ENCODE data around the gene IFI35. TPM values are rescaled to one million over a fixed set of nuclear protein-coding genes. Genes with fewer than 3 reads are reported as not detected.
"Not testable (repeated sequence)": the region's sequence is repeated elsewhere in the genome, so short reads cannot be mapped to it uniquely, and the experiment has no call there.

Gene IFI35
- total and polyA plus RNA-seq, 9 donors, result 13.0 to 39.7 (median 29.7) TPM

GRCh38 chr17:43043307-43043706 is 36.7 kb downstream of the IFI35 start:
- Histone ChIP-seq H3K4me1 (ENCODE audit: insufficient read depth) (no peaks in the 10 kb centered on the region), H3K27ac (no peak overlapping the region), H3K36me3 (no peaks in the 10 kb centered on the region), H3K27me3 (no peaks in the 10 kb centered on the region), H3K4me3 (no peak overlapping the region), H3K9me3 (no peaks in the 10 kb centered on the region)
- no peak for TF ChIP-seq EP300 (IDR thresholded peaks at IDR 0.05)
- no peak for TF ChIP-seq CTCF (IDR thresholded peaks at IDR 0.05)
- TF ChIP-seq POLR2A (IDR thresholded peaks at IDR 0.05), result no peak
- intact Hi-C loops (cut with DNase I), result no loop called here
- no peak for DNase-seq

GRCh38 chr17:43044024-43044423 is 37.4 kb downstream of the IFI35 start:
- Histone ChIP-seq H3K27ac (no peak overlapping the region), H3K9me3 (no peaks in the 10 kb centered on the region), H3K4me3 (no peak overlapping the region), H3K36me3 (no peaks in the 10 kb centered on the region), H3K27me3 (no peaks in the 10 kb centered on the region), H3K4me1 (ENCODE audit: insufficient read depth) (no peaks in the 10 kb centered on the region)
- WGBS, 3 donors, result 94 to 95% (median 94%) methylated on average over 4 of the region's 4 CpGs
- DNase-seq, result no peak
- TF ChIP-seq EP300 (IDR thresholded peaks at IDR 0.05) (no peak), POLR2A (IDR thresholded peaks at IDR 0.05) (no peak), CTCF (IDR thresholded peaks at IDR 0.05) (no peak)
- intact Hi-C loops (cut with DNase I), result no loop called here

- intact Hi-C loops (cut with DNase I), result no loop called here
- H3K27ac ChIP-seq, result no peak overlapping the region
- DNase-seq, result no peak
- no peaks in the 10 kb centered on the region for H3K9me3 ChIP-seq
- H3K4me3 ChIP-seq, result no peak overlapping the region
- WGBS, 3 donors, result 97 to 100% (median 98%) methylated on average over 1 of the region's 1 CpG
- no peaks in the 10 kb centered on the region for H3K4me1 ChIP-seq (ENCODE audit: insufficient read depth)
- H3K36me3 ChIP-seq, result no peaks in the 10 kb centered on the region
- no peaks in the 10 kb centered on the region for H3K27me3 ChIP-seq
- no peak for TF ChIP-seq EP300 (IDR thresholded peaks at IDR 0.05)
- TF ChIP-seq POLR2A (IDR thresholded peaks at IDR 0.05), result no peak
- no peak for TF ChIP-seq CTCF (IDR thresholded peaks at IDR 0.05)
These were observed 45.4 kb downstream of the IFI35 start for GRCh38 chr17:43051969-43052368.

- 96 to 98% (median 97%) methylated on average over 7 of the region's 7 CpGs for WGBS, 3 donors
- DNase-seq; H3K4me1 ChIP-seq (ENCODE audit: insufficient read depth); H3K27me3 ChIP-seq; intact Hi-C loops (cut with DNase I); H3K27ac ChIP-seq; H3K36me3 ChIP-seq; H3K4me3 ChIP-seq; H3K9me3 ChIP-seq: not testable (repeated sequence)
These were observed 46.4 kb downstream of the IFI35 start for GRCh38 chr17:43053008-43053407.

GRCh38 chr17:43056051-43056450 is 49.5 kb downstream of the IFI35 start:
- Histone ChIP-seq H3K4me3 (no peak overlapping the region), H3K27me3 (no peaks in the 10 kb centered on the region), H3K27ac (no peak overlapping the region), H3K36me3 (no peaks in the 10 kb centered on the region), H3K9me3 (no peaks in the 10 kb centered on the region), H3K4me1 (ENCODE audit: insufficient read depth) (no peaks in the 10 kb centered on the region)
- TF ChIP-seq POLR2A (IDR thresholded peaks at IDR 0.05) (no peak), EP300 (IDR thresholded peaks at IDR 0.05) (no peak), CTCF (IDR thresholded peaks at IDR 0.05) (no peak)
- no peak for DNase-seq
- 94 to 97% (median 96%) methylated on average over 7 of the region's 7 CpGs for WGBS, 3 donors
- intact Hi-C loops (cut with DNase I), result no loop called here
